GM19238 (cell line): Measurements from ENCODE around the gene DHH.
"Not testable (repeated sequence)": the region's sequence is repeated elsewhere in the genome, so short reads cannot be mapped to it uniquely, and the experiment has no call there.

Experiments used
- DNase-seq: peaks from one replicate; pipeline ENCODE4 v3.0.0; 2011; ENCODE audit warnings: low spot score; ENCODE audit not compliant: insufficient read length

Gene DHH

GRCh38 chr12:49094160-49094974 lies at the start of gene DHH:
Gene DHH, minus strand, starts transcription at chr12:49094801. Its CDS starts 289 bp downstream, at chr12:49094512.
- DNase-seq, result no peak

GRCh38 chr12:49144384-49144783 lies 49.8 kb upstream of the DHH start:
- DNase-seq, result no peak

GRCh38 chr12:49138999-49139398 lies 44.4 kb upstream of the DHH start:
- no peak for DNase-seq

GRCh38 chr12:49138587-49138986 lies 44.0 kb upstream of the DHH start:
- DNase-seq, result no peak

GRCh38 chr12:49137476-49137875 lies 42.9 kb upstream of the DHH start:
- no peak for DNase-seq

- DNase-seq, result not testable (repeated sequence)
Observed at GRCh38 chr12:49136997-49137396, 42.4 kb upstream of the DHH start.

GRCh38 chr12:49133590-49133989 lies 39.0 kb upstream of the DHH start:
- DNase-seq, result no peak

- DNase-seq, result no peak
Observed at GRCh38 chr12:49133014-49133413, 38.4 kb upstream of the DHH start.

GRCh38 chr12:49131894-49132461 lies 37.4 kb upstream of the DHH start:
- no peak for DNase-seq

GRCh38 chr12:49131051-49131893 lies 36.7 kb upstream of the DHH start, which contains the start of gene TUBA1B:
Gene TUBA1B, minus strand, starts transcription at chr12:49131395. Its CDS starts 95 bp downstream, at chr12:49131300.
- DNase-seq, result peak; percentile 82

GRCh38 chr12:49130151-49131050 lies 35.8 kb upstream of the DHH start:
- peak; percentile 80 for DNase-seq

- no peak for DNase-seq
Observed at GRCh38 chr12:49129332-49130150, 34.9 kb upstream of the DHH start.

- DNase-seq, result not testable (repeated sequence)
Observed at GRCh38 chr12:49127971-49128370, 33.4 kb upstream of the DHH start.

GRCh38 chr12:49126852-49127763 lies 32.5 kb upstream of the DHH start:
- DNase-seq, result no peak

- DNase-seq, result no peak
Observed at GRCh38 chr12:49121047-49121696, 26.6 kb upstream of the DHH start.

- no peak for DNase-seq
Observed at GRCh38 chr12:49111206-49111605, 16.6 kb upstream of the DHH start.

- peak; percentile 95 for DNase-seq
Observed at GRCh38 chr12:49110464-49111155, 16.0 kb upstream of the DHH start, which contains the start of gene LMBR1L. Gene LMBR1L, minus strand, starts transcription at chr12:49110847. Its CDS starts 292 bp downstream, at chr12:49110555.
